Nephron (organoid): ENCODE data around the gene OVCH1.
"Not testable (repeated sequence)": the region's sequence is repeated elsewhere in the genome, so short reads cannot be mapped to it uniquely, and the experiment has no call there.

Experiments
- H3K27ac Mint-ChIP-seq, 3 experiments: 2 replicates each; pipeline ENCODE4 v1.8.0; 2020; ENCODE audit warnings: mixed read lengths in 3 of 3, mild to moderate bottlenecking in 2 of 3, moderate library complexity in 1 of 3
- H3K27me3 Mint-ChIP-seq: 2 replicates; pipeline ENCODE4 v1.8.0; 2021; ENCODE audit warnings: low read depth, mild to moderate bottlenecking, moderate library complexity, mixed read lengths
- H3K36me3 Mint-ChIP-seq: 2 replicates; pipeline ENCODE4 v1.8.0; 2020; ENCODE audit warnings: low read depth, mixed read lengths
- H3K4me1 Mint-ChIP-seq: 2 replicates; pipeline ENCODE4 v1.8.0; 2020; ENCODE audit warnings: mixed read lengths
- H3K4me3 Mint-ChIP-seq, 3 experiments: 2 replicates each; pipeline ENCODE4 v1.8.0; 2020; ENCODE audit warnings: mild to moderate bottlenecking in 3 of 3, mixed read lengths in 3 of 3, moderate library complexity in 2 of 3
- H3K9me3 Mint-ChIP-seq: 2 replicates; pipeline ENCODE4 v1.8.0; 2020; ENCODE audit warnings: mixed read lengths
- TF ChIP-seq, protein P1 (sequence below), 3 experiments: fragments of 200-600 bp; sonication (generic); IDR thresholded peaks; one replicate each; pipeline ENCODE4 v1.5.0; 2021; ENCODE audit warnings: antibody characterized with exemption in 3 of 3; ENCODE audit not compliant: unreplicated experiment in 3 of 3

OVCH1 gene

DNA sequence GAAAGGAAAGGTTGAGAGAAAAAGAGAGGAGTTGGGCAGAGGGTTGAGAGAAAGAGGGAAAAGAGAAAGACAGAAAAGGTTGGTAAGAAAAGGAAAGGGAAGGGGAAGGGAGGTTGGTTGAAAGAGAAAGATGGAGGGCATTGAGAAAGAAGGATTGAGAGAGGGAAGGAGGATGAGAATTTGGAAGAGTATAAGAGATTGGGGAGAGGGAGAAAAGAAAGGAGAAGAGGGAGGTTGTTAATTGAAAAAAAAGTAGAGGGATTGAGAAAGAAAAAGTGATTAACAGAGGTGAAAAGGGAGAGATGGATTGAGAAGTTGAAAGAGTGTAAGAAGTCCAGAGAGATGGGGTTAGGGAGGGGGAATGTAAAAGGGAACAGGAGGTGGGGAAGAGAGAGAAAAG lies 95.0 kb downstream of the OVCH1 start:
- Mint-ChIP-seq H3K9me3 (no peaks in the 10 kb centered on the region), H3K36me3 (no peaks in the 10 kb centered on the region), H3K4me3 (no peak overlapping the region), H3K4me1 (no peaks in the 10 kb centered on the region), H3K27ac (no peak overlapping the region), H3K27me3 (no peaks in the 10 kb centered on the region)
- TF ChIP-seq, protein P1, sequence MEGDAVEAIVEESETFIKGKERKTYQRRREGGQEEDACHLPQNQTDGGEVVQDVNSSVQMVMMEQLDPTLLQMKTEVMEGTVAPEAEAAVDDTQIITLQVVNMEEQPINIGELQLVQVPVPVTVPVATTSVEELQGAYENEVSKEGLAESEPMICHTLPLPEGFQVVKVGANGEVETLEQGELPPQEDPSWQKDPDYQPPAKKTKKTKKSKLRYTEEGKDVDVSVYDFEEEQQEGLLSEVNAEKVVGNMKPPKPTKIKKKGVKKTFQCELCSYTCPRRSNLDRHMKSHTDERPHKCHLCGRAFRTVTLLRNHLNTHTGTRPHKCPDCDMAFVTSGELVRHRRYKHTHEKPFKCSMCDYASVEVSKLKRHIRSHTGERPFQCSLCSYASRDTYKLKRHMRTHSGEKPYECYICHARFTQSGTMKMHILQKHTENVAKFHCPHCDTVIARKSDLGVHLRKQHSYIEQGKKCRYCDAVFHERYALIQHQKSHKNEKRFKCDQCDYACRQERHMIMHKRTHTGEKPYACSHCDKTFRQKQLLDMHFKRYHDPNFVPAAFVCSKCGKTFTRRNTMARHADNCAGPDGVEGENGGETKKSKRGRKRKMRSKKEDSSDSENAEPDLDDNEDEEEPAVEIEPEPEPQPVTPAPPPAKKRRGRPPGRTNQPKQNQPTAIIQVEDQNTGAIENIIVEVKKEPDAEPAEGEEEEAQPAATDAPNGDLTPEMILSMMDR (IDR thresholded peaks at IDR 0.05; ENCODE audit: unreplicated experiment in 3 of 3): no peak

DNA sequence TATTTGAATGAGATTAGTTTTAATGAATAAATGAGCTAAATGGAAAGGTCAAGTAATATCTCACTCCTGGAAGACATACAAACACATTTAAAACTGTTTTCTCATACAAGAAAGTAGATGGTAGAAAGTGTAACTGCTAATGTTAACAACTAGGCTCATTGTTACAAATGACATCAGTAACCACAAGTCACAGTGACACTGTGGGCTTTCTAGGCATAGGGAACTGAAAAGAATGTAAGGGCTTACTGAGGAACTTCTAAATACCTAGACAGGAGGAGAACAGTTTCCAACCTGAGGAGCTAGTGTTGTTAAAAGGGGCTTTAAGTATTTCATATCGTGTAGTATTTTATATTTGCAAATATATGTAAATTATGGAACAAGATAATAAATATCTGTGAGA lies 99.0 kb downstream of the OVCH1 start:
- Mint-ChIP-seq H3K9me3 (no peaks in the 10 kb centered on the region), H3K4me1 (peaks cover 10% of the 10 kb centered on the region), H3K36me3 (no peaks in the 10 kb centered on the region), H3K27me3 (no peaks in the 10 kb centered on the region), H3K4me3 (no peak overlapping the region), H3K27ac (no peak overlapping the region)
- TF ChIP-seq, protein P1 (IDR thresholded peaks at IDR 0.05; ENCODE audit: unreplicated experiment in 3 of 3): no peak

DNA sequence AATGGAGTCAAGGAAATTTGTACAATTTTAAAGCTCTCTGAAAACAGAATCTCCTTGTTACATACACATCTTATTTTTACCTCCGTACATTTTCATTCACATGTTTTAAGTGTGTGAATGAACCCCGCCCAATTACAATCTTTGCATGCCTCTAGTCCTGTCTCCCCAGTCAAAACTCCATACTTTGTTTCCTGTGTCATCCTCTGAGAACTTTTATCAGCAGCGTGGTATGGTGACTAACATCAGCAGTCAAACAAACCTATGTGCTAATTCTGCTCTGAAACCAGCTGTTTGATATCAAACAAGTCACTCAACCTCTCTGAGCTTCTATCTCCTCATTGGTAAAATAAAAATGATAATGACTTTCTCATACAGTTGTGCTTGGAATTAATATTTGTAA lies 100.7 kb downstream of the OVCH1 start:
- TF ChIP-seq, protein P1 (IDR thresholded peaks at IDR 0.05; ENCODE audit: unreplicated experiment in 3 of 3): no peak
- H3K27ac Mint-ChIP-seq: no peak overlapping the region
- H3K9me3 Mint-ChIP-seq: no peaks in the 10 kb centered on the region
- H3K36me3 Mint-ChIP-seq: no peaks in the 10 kb centered on the region
- peaks cover 10% of the 10 kb centered on the region for H3K4me1 Mint-ChIP-seq
- H3K4me3 Mint-ChIP-seq: no peak overlapping the region
- no peaks in the 10 kb centered on the region for H3K27me3 Mint-ChIP-seq

DNA sequence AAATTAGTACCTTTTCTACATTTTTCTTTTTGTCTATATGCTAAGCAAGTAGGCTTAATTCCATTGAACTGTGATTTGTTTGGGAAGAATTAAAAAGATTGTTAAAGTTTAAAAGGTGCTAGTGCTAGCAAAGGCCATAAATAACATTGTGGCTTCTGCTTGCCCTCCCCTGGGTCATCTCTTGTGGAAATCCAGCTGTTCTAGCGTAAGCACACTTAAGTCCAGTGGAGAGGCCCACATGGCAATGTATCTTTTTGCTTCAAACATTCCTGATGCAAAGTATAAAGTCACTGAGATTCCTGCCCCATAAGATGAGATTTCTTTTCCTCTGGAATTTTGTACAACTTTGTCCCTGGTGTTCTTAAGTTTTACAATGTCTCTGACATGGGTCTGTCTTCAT lies 102.1 kb downstream of the OVCH1 start:
- no peaks in the 10 kb centered on the region for H3K27me3 Mint-ChIP-seq
- no peaks in the 10 kb centered on the region for H3K9me3 Mint-ChIP-seq
- no peak overlapping the region for H3K4me3 Mint-ChIP-seq
- H3K36me3 Mint-ChIP-seq: no peaks in the 10 kb centered on the region
- H3K4me1 Mint-ChIP-seq: peaks cover 10% of the 10 kb centered on the region
- peak overlapping the region in 1 of 3 experiments; percentile 77 for H3K27ac Mint-ChIP-seq
- TF ChIP-seq, protein P1 (IDR thresholded peaks at IDR 0.05; ENCODE audit: unreplicated experiment in 3 of 3): no peak

DNA sequence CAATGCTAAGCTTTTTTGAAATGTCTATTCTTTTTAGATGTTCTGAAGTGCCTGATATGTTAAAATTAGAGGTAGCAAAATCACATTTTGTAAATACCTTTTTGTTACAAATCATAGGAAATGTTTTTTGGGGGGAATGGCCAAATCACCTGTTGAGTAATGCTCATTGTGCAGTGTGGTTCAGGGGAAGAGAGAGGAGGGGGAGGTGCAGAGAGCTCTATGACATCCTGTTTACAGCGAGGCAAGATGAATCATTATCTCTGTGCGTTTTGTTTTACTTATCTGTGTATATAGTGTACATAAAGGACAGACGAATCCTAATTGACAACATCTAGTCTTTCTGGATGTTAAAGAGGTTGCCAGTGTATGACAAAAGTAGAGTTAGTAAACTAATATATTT lies 107.1 kb downstream of the OVCH1 start:
- not testable (repeated sequence) for H3K4me3 Mint-ChIP-seq, H3K9me3 Mint-ChIP-seq, H3K36me3 Mint-ChIP-seq, H3K27ac Mint-ChIP-seq, H3K4me1 Mint-ChIP-seq, H3K27me3 Mint-ChIP-seq

DNA sequence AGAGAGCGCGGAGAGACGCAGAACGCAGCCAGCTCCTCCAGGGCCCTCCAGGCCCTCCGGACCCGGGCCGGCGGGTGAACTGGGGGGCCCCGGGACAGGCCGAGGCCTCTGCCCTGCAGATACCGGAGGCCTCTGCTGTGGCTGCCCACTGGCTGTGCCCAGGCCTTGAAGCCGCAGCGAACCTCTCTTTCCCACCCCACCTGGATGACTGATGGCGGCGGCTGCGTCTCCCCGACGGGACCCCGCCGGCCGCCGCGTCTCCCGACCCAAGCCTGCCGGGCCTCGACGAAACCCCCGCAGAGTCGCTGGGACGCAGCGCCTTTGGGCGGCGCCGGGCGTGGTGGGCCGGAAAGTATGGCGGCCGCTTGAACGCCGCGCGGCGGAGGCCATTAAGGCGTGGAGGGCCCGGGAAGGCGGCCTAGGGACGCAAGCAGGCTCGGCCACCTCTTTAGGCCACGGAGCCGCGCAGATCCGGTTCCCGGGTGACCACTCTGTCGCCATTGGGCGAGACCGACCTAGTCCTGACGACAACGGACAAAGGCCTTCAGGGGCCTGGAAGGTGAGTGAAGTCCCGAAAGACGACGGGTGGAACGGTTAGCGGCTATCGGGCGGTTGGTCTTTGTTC lies 108.1 kb downstream of the OVCH1 start:
- peaks cover 4% of the 10 kb centered on the region for H3K27me3 Mint-ChIP-seq
- H3K36me3 Mint-ChIP-seq: no peaks in the 10 kb centered on the region
- H3K27ac Mint-ChIP-seq: no peak overlapping the region
- TF ChIP-seq, protein P1 (IDR thresholded peaks at IDR 0.05; ENCODE audit: unreplicated experiment in 3 of 3): no peak
- H3K4me1 Mint-ChIP-seq: no peaks in the 10 kb centered on the region
- no peak overlapping the region for H3K4me3 Mint-ChIP-seq
- no peaks in the 10 kb centered on the region for H3K9me3 Mint-ChIP-seq

DNA sequence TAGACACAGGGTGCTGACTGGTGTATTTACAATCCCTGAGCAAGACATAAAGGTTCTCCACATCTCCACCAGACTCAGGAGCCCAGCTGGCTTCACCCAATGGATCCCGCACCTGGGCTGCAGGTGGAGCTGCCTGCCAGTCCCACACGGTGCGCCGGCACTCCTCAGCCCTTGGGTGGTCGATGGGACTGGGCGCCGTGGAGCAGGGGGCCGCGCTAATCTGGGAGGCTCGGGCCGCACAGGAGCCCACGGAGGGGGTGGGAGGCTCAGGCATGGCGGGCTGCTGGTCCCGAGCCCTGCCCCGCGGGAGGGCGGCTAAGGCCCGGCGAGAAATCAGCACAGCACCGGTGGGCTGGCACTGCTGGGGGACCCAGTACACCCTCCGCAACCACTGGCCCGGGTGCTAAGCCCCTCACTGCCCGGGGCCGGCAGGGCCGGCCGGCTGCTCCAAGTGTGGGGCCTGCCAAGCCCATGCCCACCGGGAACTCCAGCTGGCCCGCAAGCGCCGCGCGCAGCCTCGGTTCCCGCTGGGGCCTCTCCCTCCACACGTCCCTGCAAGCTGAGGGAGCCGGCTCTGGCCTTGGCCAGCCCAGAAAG lies 111.3 kb downstream of the OVCH1 start:
- not testable (repeated sequence) for H3K27ac Mint-ChIP-seq, H3K4me1 Mint-ChIP-seq, H3K36me3 Mint-ChIP-seq, H3K4me3 Mint-ChIP-seq, H3K27me3 Mint-ChIP-seq, H3K9me3 Mint-ChIP-seq

DNA sequence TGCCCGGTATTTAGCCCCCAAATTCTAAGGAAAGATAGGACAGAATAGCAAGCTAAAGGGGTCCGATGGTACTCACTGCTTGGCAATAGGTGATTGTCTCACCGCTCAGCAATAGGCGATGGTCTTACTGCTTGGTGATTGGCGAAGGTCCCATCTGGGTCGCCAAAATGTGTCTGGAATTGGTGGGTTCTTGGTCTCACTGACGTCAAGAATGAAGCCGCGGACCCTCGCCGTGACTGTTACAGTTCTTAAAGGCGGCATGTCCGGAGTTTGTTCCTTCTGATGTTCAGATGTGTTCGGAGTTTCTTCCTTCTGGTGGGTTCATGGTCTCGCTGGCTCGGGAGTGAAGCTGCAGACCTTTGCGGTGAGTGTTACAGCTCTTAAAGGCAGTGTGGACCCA lies 112.3 kb downstream of the OVCH1 start:
- not testable (repeated sequence) for H3K36me3 Mint-ChIP-seq, H3K4me3 Mint-ChIP-seq, H3K27me3 Mint-ChIP-seq, H3K4me1 Mint-ChIP-seq, H3K27ac Mint-ChIP-seq, H3K9me3 Mint-ChIP-seq
